Activated B cell treated with CpG ODN at 0.5 μM for 24 hours (primary cell): ENCODE measurements around the gene RTN4RL2. TPM values are rescaled to one million over a fixed set of nuclear protein-coding genes. Genes with fewer than 3 reads are reported as not detected.

ENCODE experiments used
- ATAC-seq: fragments of 200-7000 bp; cut with Tn5 transposase; one replicate; pipeline ENCODE4 v1.10.0; 2021; ENCODE audit warnings: low read depth, mild to moderate bottlenecking, moderate library complexity
- CTCF ChIA-PET: fragments of 350-600 bp; sonication (Branson Sonifier 250); formaldehyde crosslinking; loops from one replicate; lab custom pipeline; 2021; ENCODE audit warnings: antibody characterized with exemption; lab: Charles Lee
- POLR2A ChIA-PET: fragments of 350-600 bp; sonication (Branson Sonifier 250); formaldehyde crosslinking; loops from one replicate; lab custom pipeline; 2021; ENCODE audit warnings: antibody characterized with exemption; lab: Charles Lee
- DNase-seq: peaks from one replicate; pipeline ENCODE4 v3.0.0; 2022
- H3K27ac Mint-ChIP-seq: one replicate; pipeline ENCODE4 v1.8.0; 2020; ENCODE audit warnings: mixed read lengths
- H3K27me3 Mint-ChIP-seq: one replicate; pipeline ENCODE4 v1.8.0; 2021; ENCODE audit warnings: mixed read lengths
- H3K36me3 Mint-ChIP-seq: one replicate; pipeline ENCODE4 v1.8.0; 2021; ENCODE audit warnings: low read depth, mixed read lengths
- H3K4me1 Mint-ChIP-seq: one replicate; pipeline ENCODE4 v1.8.0; 2021; ENCODE audit warnings: mixed read lengths
- H3K4me3 Mint-ChIP-seq: one replicate; pipeline ENCODE4 v1.8.0; 2020; ENCODE audit warnings: mild to moderate bottlenecking, mixed read lengths
- H3K9me3 Mint-ChIP-seq: one replicate; pipeline ENCODE4 v1.8.0; 2020; ENCODE audit warnings: mixed read lengths
- intact Hi-C: fragments of 100-400 bp; cut with micrococcal nuclease; formaldehyde crosslinking; loops from one replicate; pipeline ENCODE4 v1.15.1; 2024
- total RNA-seq: library from RNA; stranded (reverse); gene quantifications from 2 replicates; pipeline ENCODE4 v1.2.3, GENCODE V29; 2022
- TF ChIP-seq, protein P1 (sequence below): fragments of 200-600 bp; IDR thresholded peaks from one replicate; pipeline ENCODE4 v1.8.0; 2022; ENCODE audit warnings: antibody characterized with exemption, mild to moderate bottlenecking

RTN4RL2 gene
- total RNA-seq, 1 donor from 2014 or later = 0.13 TPM

DNA sequence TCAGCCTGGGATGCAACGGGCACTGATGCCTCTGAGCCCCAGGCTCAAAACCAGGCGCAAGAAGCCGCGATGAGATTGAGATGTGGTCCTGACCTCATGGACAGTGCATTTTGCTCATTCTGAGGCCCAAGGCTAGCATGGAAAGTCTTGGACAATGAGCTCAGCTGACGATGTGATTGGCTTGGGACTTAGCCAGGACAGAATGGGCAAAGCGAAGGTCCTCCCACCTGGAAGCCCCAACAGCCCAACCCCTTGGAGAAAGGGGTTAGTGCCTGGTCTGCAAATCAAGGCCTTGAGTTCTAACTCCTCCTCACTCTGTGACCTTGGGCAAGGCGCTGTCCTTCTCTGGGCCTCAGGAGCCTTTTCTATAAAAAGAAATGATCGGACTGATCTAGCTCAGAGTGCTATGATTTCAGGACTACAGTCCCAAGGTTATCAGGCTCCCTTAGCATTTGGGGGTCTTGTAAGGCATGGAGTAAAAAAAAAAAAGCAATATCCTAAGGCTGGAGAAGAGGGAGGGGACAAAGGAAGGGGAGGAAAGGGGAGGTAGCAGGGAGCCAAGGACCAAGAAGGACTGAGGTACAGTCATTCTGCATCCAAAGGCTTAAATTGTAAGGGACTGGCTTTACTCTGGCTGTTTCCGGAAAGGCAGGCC is 36.1 kb upstream of the RTN4RL2 start:
- no peak for ATAC-seq
- Mint-ChIP-seq H3K27ac (peak overlapping the region; percentile 91), H3K36me3 (peaks cover 72% of the 10 kb centered on the region), H3K27me3 (no peaks in the 10 kb centered on the region), H3K4me3 (peak overlapping the region; percentile 92), H3K4me1 (peaks cover 52% of the 10 kb centered on the region), H3K9me3 (no peaks in the 10 kb centered on the region)
- no peak for DNase-seq
- intact Hi-C loops = loop anchor here (1.0 to 10.0 kb wide), 5 partner anchors 18 to 1791 kb away; partner anchors contain the start of genes MPEG1 and ZFP91
- POLR2A ChIA-PET = interaction anchor here (0.6 to 12.4 kb wide), 23 partner anchors 9 to 1789 kb away, joined by 3 to 238 read pairs (median 5); partner anchors contain the start of genes MED19, MPEG1, P2RX3 and SSRP1
- TF ChIP-seq, protein P1, sequence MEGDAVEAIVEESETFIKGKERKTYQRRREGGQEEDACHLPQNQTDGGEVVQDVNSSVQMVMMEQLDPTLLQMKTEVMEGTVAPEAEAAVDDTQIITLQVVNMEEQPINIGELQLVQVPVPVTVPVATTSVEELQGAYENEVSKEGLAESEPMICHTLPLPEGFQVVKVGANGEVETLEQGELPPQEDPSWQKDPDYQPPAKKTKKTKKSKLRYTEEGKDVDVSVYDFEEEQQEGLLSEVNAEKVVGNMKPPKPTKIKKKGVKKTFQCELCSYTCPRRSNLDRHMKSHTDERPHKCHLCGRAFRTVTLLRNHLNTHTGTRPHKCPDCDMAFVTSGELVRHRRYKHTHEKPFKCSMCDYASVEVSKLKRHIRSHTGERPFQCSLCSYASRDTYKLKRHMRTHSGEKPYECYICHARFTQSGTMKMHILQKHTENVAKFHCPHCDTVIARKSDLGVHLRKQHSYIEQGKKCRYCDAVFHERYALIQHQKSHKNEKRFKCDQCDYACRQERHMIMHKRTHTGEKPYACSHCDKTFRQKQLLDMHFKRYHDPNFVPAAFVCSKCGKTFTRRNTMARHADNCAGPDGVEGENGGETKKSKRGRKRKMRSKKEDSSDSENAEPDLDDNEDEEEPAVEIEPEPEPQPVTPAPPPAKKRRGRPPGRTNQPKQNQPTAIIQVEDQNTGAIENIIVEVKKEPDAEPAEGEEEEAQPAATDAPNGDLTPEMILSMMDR = no peak
- CTCF ChIA-PET = interaction anchor here (1.8 kb wide), 1 partner anchor 34 kb away, joined by 8 read pairs; no protein-coding TSS in a partner anchor

DNA sequence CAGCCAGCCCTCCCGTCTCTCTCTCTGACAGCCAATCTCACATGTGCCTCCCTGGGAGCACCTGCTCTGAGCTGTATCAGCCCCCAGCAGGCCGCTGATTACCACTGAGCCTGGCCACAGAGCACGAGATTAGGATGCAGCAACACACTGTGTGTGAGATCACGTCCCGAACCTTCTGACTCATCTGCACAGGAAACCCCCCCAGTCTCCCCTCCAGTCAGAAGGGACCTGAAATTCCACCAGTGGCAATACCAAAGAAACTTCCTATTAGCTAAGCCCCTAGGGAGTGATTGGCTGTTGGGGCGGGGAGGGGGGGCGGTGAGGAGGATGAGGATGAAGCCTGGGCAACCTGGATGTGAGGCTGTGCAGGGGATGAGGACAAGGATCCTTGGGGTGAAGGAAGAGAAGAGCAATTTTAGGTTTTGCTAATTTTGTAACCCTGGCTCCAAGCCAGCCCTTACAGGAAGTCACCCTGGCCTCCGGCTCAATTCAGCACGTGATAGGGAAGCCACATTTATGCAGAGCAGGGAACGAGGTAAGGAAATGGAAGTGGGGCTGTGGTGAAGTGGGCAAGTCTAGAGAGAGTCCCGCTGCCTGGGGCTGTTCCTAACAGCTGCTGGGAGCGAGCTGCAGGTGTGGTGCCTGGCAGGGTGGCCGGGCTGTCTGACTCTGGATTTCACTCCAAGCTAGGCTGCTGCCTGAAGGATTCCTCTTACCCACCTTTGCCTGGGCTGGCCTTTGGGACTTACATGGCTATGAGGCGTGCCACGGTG is 35.4 kb upstream of the RTN4RL2 start:
- ChIA-PET CTCF (interaction anchor here (1.8 kb wide), 1 partner anchor 33 kb away, joined by 8 read pairs; no protein-coding TSS in a partner anchor), POLR2A (interaction anchor here (0.6 to 12.4 kb wide), 26 partner anchors 9 to 1788 kb away, joined by 3 to 238 read pairs (median 5); partner anchors contain the start of genes MED19, MPEG1, P2RX3 and SELENOH)
- peaks cover 66% of the 10 kb centered on the region for H3K36me3 Mint-ChIP-seq
- TF ChIP-seq, protein P1 = no peak
- H3K27me3 Mint-ChIP-seq = no peaks in the 10 kb centered on the region
- intact Hi-C loops = loop anchor here (1.0 to 10.0 kb wide), 8 partner anchors 19 to 1790 kb away; partner anchors contain the start of genes MPEG1, TIMM10 and ZFP91
- peak; percentile 64 for DNase-seq
- H3K9me3 Mint-ChIP-seq = no peaks in the 10 kb centered on the region
- peaks cover 51% of the 10 kb centered on the region for H3K4me1 Mint-ChIP-seq
- H3K27ac Mint-ChIP-seq = peak overlapping the region; percentile 91
- ATAC-seq = peak; percentile 86
- peak overlapping the region; percentile 92 for H3K4me3 Mint-ChIP-seq

DNA sequence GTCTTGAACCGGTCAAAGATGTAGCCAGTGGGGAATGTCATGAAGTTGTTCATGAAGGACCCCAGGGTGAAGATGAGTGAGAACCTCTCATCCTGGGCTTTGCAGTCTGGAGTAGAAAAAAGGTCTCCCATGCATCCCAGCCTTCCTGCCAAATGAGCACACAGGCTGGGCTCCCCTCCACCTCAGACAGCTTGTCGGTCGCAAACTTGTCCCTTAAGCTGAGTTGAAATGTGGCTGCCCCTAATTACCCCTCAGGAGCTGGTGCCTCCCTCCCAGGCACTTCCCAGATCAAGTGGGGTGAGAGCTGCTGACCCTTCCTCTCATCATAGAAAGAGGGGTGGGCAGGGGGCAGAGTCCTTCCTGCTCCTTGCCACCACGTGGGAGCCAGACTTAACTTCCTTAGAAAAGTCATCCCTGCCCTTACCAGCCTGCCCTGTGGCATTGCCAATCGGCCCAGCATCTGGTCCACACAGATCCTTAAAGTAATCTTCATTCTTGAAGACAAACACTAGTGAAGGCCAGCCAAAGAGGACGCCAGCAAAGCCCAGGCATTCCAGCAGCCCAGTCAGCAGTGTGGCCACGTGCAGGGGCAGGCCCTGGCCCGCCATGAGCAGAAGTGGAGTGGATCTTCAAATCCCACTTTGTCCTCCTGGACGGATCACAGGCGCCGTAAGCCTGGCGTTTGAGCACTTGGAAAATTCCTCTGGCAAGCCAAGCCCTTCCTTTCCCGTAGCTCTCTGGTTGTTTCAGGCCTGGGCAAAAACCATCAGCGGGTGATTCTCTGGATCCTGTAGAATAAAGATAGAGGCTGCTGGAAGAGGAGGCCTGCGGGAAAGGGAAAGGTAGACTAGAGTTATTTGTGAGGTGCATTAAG is 34.5 kb upstream of the RTN4RL2 start:
- Mint-ChIP-seq H3K27me3 (no peaks in the 10 kb centered on the region), H3K4me3 (peak overlapping the region; percentile 92), H3K9me3 (no peaks in the 10 kb centered on the region), H3K4me1 (peaks cover 47% of the 10 kb centered on the region), H3K27ac (peak overlapping the region; percentile 91), H3K36me3 (peaks cover 57% of the 10 kb centered on the region)
- CTCF ChIA-PET = interaction anchor here (1.8 kb wide), 1 partner anchor 32 kb away, joined by 8 read pairs; no protein-coding TSS in a partner anchor
- DNase-seq = no peak
- intact Hi-C loops = loop anchor here (1.0 to 10.0 kb wide), 10 partner anchors 49 to 1789 kb away; partner anchors contain the start of genes CLP1, MPEG1, SELENOH and TIMM10
- POLR2A ChIA-PET = interaction anchor here (0.8 to 12.4 kb wide), 14 partner anchors 10 to 315 kb away, joined by 3 to 238 read pairs (median 6); partner anchors contain the start of genes SELENOH, SSRP1 and TNKS1BP1
- TF ChIP-seq, protein P1 = no peak
- no peak for ATAC-seq

DNA sequence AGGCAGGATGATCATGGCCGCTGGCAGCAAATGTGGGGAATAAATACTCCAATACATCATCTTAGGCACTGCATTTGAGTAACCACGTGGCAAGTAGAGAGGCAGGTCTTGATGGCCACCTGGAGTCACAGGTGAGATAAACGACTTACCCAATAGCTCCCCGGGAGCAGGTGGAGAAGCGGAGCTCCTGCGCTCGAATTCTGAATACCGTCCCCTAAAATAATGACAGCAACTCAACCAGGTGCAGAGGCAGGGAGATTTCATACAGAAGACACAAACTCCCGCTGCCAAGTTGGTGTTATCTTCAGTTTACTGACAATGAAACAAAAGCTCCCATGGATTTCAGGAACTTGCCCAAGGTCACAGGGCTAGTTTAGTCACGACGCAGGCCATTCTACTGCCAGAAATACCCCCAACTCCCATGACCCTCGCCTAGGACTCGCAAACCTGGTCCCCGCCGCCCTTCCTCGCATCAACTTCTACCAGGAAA is 33.8 kb upstream of the RTN4RL2 start:
- POLR2A ChIA-PET = interaction anchor here (1.0 to 12.4 kb wide), 5 partner anchors 22 to 91 kb away, joined by 3 to 238 read pairs (median 7); partner anchors contain the start of gene SSRP1

More for the DNA sequence above, 33.8 kb upstream of the RTN4RL2 start:
- H3K4me1 Mint-ChIP-seq = peaks cover 47% of the 10 kb centered on the region
- peak overlapping the region; percentile 92 for H3K4me3 Mint-ChIP-seq
- CTCF ChIA-PET = no interaction called here
- ATAC-seq (no peak), DNase-seq (no peak)
- peak overlapping the region; percentile 91 for H3K27ac Mint-ChIP-seq
- TF ChIP-seq, protein P1 = no peak
- peaks cover 51% of the 10 kb centered on the region for H3K36me3 Mint-ChIP-seq
- intact Hi-C loops = loop anchor here (1.0 to 10.0 kb wide), 7 partner anchors 48 to 1788 kb away; partner anchors contain the start of genes CLP1, MPEG1 and SELENOH
- H3K27me3 Mint-ChIP-seq = no peaks in the 10 kb centered on the region
- no peaks in the 10 kb centered on the region for H3K9me3 Mint-ChIP-seq
